ENCODE results near the gene IQCB1.

IQCB1 gene

GRCh38 chr3:121720163-121720562 lies 114.7 kb downstream of the IQCB1 start:
- H3K9me3 ChIP-seq (ENCODE audit: insufficient read depth, low read depth, low read length), result no peaks in the 10 kb centered on the region
- no peak overlapping the region for H3K27ac ChIP-seq (ENCODE audit: low read depth, low read length)
- H3K36me3 ChIP-seq (ENCODE audit: insufficient read depth, low read length), result peaks cover 97% of the 10 kb centered on the region
- H3K9ac ChIP-seq (ENCODE audit: low read depth, low read length), result no peak overlapping the region
- H3K27me3 ChIP-seq (ENCODE audit: insufficient read depth, low read length), result no peaks in the 10 kb centered on the region
- H3K4me3 ChIP-seq (ENCODE audit: low read length), result no peak overlapping the region
- H3K4me1 ChIP-seq (ENCODE audit: insufficient read depth, low read length), result no peaks in the 10 kb centered on the region
